ENCODE measurements around the gene PHRF1. TPM values are rescaled to one million over a fixed set of nuclear protein-coding genes. Genes with fewer than 3 reads are reported as not detected.
A peak's percentile ranks its signal among the peaks of the same experiment; 100 is the strongest.

The PHRF1 gene
- total RNA-seq, 1 experiment from 2014 or later, result 43.9 TPM

GRCh38 chr11:576811-577610, 741 bp downstream of the PHRF1 start:
- Mint-ChIP-seq H3K4me3 (ENCODE audit: unreplicated experiment) (peak overlapping the region; percentile 78), H3K9me3 (ENCODE audit: unreplicated experiment) (no peaks in the 10 kb centered on the region), H3K27ac (ENCODE audit: unreplicated experiment) (peak overlapping the region; percentile 63), H3K27me3 (ENCODE audit: insufficient read depth, unreplicated experiment) (no peaks in the 10 kb centered on the region), H3K36me3 (ENCODE audit: insufficient read depth, unreplicated experiment) (peaks cover 28% of the 10 kb centered on the region), H3K4me1 (ENCODE audit: low read depth, unreplicated experiment) (peaks cover 16% of the 10 kb centered on the region)
- TF ChIP-seq CTCF (IDR thresholded peaks at IDR 0.05; ENCODE audit: insufficient read depth in 1 of 2, low read depth in 1 of 2, low read length in 1 of 2, severe bottlenecking in 1 of 2, unreplicated experiment in 1 of 2), result no peak
- intact Hi-C loops (cut with micrococcal nuclease; ENCODE audit: unreplicated experiment), result loop anchor here (2.0 to 5.0 kb wide), 2 partner anchors 16 to 35 kb away; partner anchors contain the start of genes LMNTD2 and RASSF7
- Histone ChIP-seq H3K4me1 (peaks cover 31% of the 10 kb centered on the region), H3K4me3 (ENCODE audit: low read depth, low read length) (peak overlapping the region; percentile 100), H3K27me3 (replicated peaks; ENCODE audit: control insufficient read depth, insufficient read depth, low read length) (no peaks in the 10 kb centered on the region), H3K36me3 (ENCODE audit: control insufficient read depth, insufficient read depth, low read length) (no peaks in the 10 kb centered on the region), H3K9me3 (no peaks in the 10 kb centered on the region)
- POLR2A ChIA-PET, result interaction anchor here (0.6 to 2.0 kb wide), 5 partner anchors 8 to 230 kb away, joined by 3 to 17 read pairs (median 5); no protein-coding TSS in a partner anchor
- DNase-seq, result no peak
- CTCF ChIA-PET, result no interaction called here
- BruUV-seq (replicated peaks), result no TSS peak

GRCh38 chr11:577611-577894, 1.3 kb downstream of the PHRF1 start:
- H3K27me3 ChIP-seq (replicated peaks; ENCODE audit: control insufficient read depth, insufficient read depth, low read length), result no peaks in the 10 kb centered on the region
- no peaks in the 10 kb centered on the region for H3K9me3 ChIP-seq
- DNase-seq, result no peak
- no peaks in the 10 kb centered on the region for H3K9me3 Mint-ChIP-seq (ENCODE audit: unreplicated experiment)
- peaks cover 16% of the 10 kb centered on the region for H3K4me1 Mint-ChIP-seq (ENCODE audit: low read depth, unreplicated experiment)
- ChIA-PET POLR2A (interaction anchor here (1.2 kb wide), 2 partner anchors 9 kb away, joined by 3 to 4 read pairs; no protein-coding TSS in a partner anchor), CTCF (no interaction called here)
- TSS peak; percentile 58 for BruUV-seq (replicated peaks)
- peak overlapping the region; percentile 78 for H3K4me3 Mint-ChIP-seq (ENCODE audit: unreplicated experiment)
- TF ChIP-seq CTCF (IDR thresholded peaks at IDR 0.05; ENCODE audit: insufficient read depth in 1 of 2, low read depth in 1 of 2, low read length in 1 of 2, severe bottlenecking in 1 of 2, unreplicated experiment in 1 of 2), result no peak
- peaks cover 31% of the 10 kb centered on the region for H3K4me1 ChIP-seq
- peaks cover 34% of the 10 kb centered on the region for H3K36me3 Mint-ChIP-seq (ENCODE audit: insufficient read depth, unreplicated experiment)
- peak overlapping the region; percentile 100 for H3K4me3 ChIP-seq (ENCODE audit: low read depth, low read length)
- no peaks in the 10 kb centered on the region for H3K27me3 Mint-ChIP-seq (ENCODE audit: insufficient read depth, unreplicated experiment)
- intact Hi-C loops (cut with micrococcal nuclease; ENCODE audit: unreplicated experiment), result loop anchor here (2.0 to 5.0 kb wide), 2 partner anchors 17 to 35 kb away; partner anchors contain the start of genes LMNTD2 and RASSF7
- peaks cover 1% of the 10 kb centered on the region; the same call in 1 of the 2 replicates for H3K36me3 ChIP-seq (ENCODE audit: control insufficient read depth, insufficient read depth, low read length)
- peak overlapping the region; percentile 63 for H3K27ac Mint-ChIP-seq (ENCODE audit: unreplicated experiment)

GRCh38 chr11:578276-579035, 2.2 kb downstream of the PHRF1 start:
- Histone ChIP-seq H3K4me3 (ENCODE audit: low read depth, low read length) (peak overlapping the region; percentile 100), H3K9me3 (no peaks in the 10 kb centered on the region), H3K4me1 (peaks cover 31% of the 10 kb centered on the region), H3K27me3 (replicated peaks; ENCODE audit: control insufficient read depth, insufficient read depth, low read length) (no peaks in the 10 kb centered on the region), H3K36me3 (ENCODE audit: control insufficient read depth, insufficient read depth, low read length) (peaks cover 1% of the 10 kb centered on the region; the same call in 1 of the 2 replicates)
- Mint-ChIP-seq H3K9me3 (ENCODE audit: unreplicated experiment) (no peaks in the 10 kb centered on the region), H3K4me3 (ENCODE audit: unreplicated experiment) (peak overlapping the region; percentile 78), H3K27ac (ENCODE audit: unreplicated experiment) (no peak overlapping the region), H3K27me3 (ENCODE audit: insufficient read depth, unreplicated experiment) (no peaks in the 10 kb centered on the region), H3K4me1 (ENCODE audit: low read depth, unreplicated experiment) (peaks cover 16% of the 10 kb centered on the region), H3K36me3 (ENCODE audit: insufficient read depth, unreplicated experiment) (peaks cover 43% of the 10 kb centered on the region)
- no TSS peak for BruUV-seq (replicated peaks)
- no peak for DNase-seq
- ChIA-PET CTCF (interaction anchor here (0.6 kb wide), 1 partner anchor 23 kb away, joined by 4 read pairs; no protein-coding TSS in a partner anchor), POLR2A (interaction anchor here (0.5 to 0.6 kb wide), 2 partner anchors 17 to 22 kb away, joined by 3 to 5 read pairs; no protein-coding TSS in a partner anchor)
- intact Hi-C loops (cut with micrococcal nuclease; ENCODE audit: unreplicated experiment), result loop anchor here (5.0 kb wide), 1 partner anchor 34 kb away; no protein-coding TSS in a partner anchor
- TF ChIP-seq CTCF (IDR thresholded peaks at IDR 0.05; ENCODE audit: insufficient read depth in 1 of 2, low read depth in 1 of 2, low read length in 1 of 2, severe bottlenecking in 1 of 2, unreplicated experiment in 1 of 2), result no peak

All from Caco-2 (cell line).